H1 (cell line): ENCODE results near the gene ESCO1. TPM values are rescaled to one million over a fixed set of nuclear protein-coding genes. Genes with fewer than 3 reads are reported as not detected.

ENCODE experiments used
- EP300 ChIP-seq, 2 experiments: IDR thresholded peaks; 1 replicate in 1 of 2; 2 replicates in 1 of 2; pipeline ENCODE4 v1.6.1; 2011 to 2012; ENCODE audit warnings: low read depth in 2 of 2, low read length in 2 of 2, mild to moderate bottlenecking in 2 of 2, borderline replicate concordance in 1 of 2, inconsistent platforms in 1 of 2, moderate library complexity in 1 of 2
- FOSL1 ChIP-seq: IDR thresholded peaks from 2 replicates; pipeline ENCODE4 v1.6.1; 2011; ENCODE audit warnings: mild to moderate bottlenecking, low read depth, low read length, moderate library complexity; ENCODE audit not compliant: insufficient read depth
- PHF8 ChIP-seq: fragments of 200-600 bp; sonication (generic); conservative IDR thresholded peaks from 2 replicates; pipeline ENCODE4 v1.7.1; 2012; ENCODE audit warnings: low read depth, mild to moderate bottlenecking, inconsistent platforms, low read length, moderate library complexity
- POU5F1 ChIP-seq: IDR thresholded peaks from 2 replicates; pipeline ENCODE4 v1.6.1; 2011; ENCODE audit warnings: low read depth, mild to moderate bottlenecking, low read length, moderate library complexity
- SIRT6 ChIP-seq: IDR thresholded peaks from one replicate; pipeline ENCODE4 v1.7.1; 2012; ENCODE audit warnings: low read length, inconsistent platforms
- TAF1 ChIP-seq: IDR thresholded peaks from 2 replicates; pipeline ENCODE4 v1.6.1; 2011; ENCODE audit warnings: mild to moderate bottlenecking, low read depth, low read length
- TAF7 ChIP-seq: optimal IDR thresholded peaks from 2 replicates; pipeline ENCODE3; 2011; ENCODE audit warnings: low read depth, mild to moderate bottlenecking, inconsistent platforms, low read length, moderate library complexity, borderline replicate concordance
- YY1 ChIP-seq: IDR thresholded peaks from 2 replicates; pipeline ENCODE4 v1.6.1; 2011; ENCODE audit warnings: low read depth, mild to moderate bottlenecking, low read length
- polyA plus RNA-seq, 7 experiments: library from polyadenylated mRNA; depleted of rRNA in 3 of 7; stranded (reverse) in 5 of 7; unstranded in 2 of 7; fragments of >200 nt in 5 of 7; fragments of 200-250 nt in 2 of 7; gene quantifications; 1 replicate in 5 of 7; 2 replicates in 1 of 7; 4 replicates in 1 of 7; pipeline versions ENCODE4 v1.2.1 to v1.2.3, GENCODE V29; 2011 to 2013; ENCODE audit warnings: missing spikeins in 2 of 7, mixed read lengths in 2 of 7
- total RNA-seq: library from RNA; stranded (reverse); fragmentation: NEBNext Ultra II Directional; extraction: Animal tissue kit (Norgen Biotek cat#: 25700); gene quantifications from 2 replicates; pipeline ENCODE4 v1.2.1, GENCODE V29; 2021

Gene ESCO1
- total and polyA plus RNA-seq, 2 of the 8 experiments (the other 6 are each of a cell fraction or from before 2014, with no cell fraction given), result 5.8 to 48.3 TPM

- TF ChIP-seq TAF7 (no peak), TAF1 (no peak), PHF8 (no peak), SIRT6 (no peak), EP300 (IDR thresholded peaks at IDR 0.05; ENCODE audit: borderline replicate concordance in 1 of 2, low read depth in 2 of 2, low read length in 2 of 2) (no peak), FOSL1 (no peak), POU5F1 (no peak), YY1 (no peak)
These were observed 86.8 kb downstream of the ESCO1 start (continued) for GRCh38 chr18:21513741-21514140.
